Measurements from ENCODE around the gene EGLN1. TPM values are rescaled to one million over a fixed set of nuclear protein-coding genes. Genes with fewer than 3 reads are reported as not detected.

EGLN1 gene
- total RNA-seq, 4 donors from 2014 or later = 17.6 to 65.1 (median 47.4) TPM

GRCh38 chr1:231387770-231388669 is 34.1 kb downstream of the EGLN1 start:
- intact Hi-C loops (cut with DNase I; ENCODE audit: low total_unique reads) = no loop called here

GRCh38 chr1:231386466-231386865 is 35.6 kb downstream of the EGLN1 start:
- Histone ChIP-seq H3K36me3 (no peaks in the 10 kb centered on the region), H3K4me1 (peaks cover 0 to 7% of the 10 kb centered on the region in 2 donors), H3K9me3 (no peaks in the 10 kb centered on the region), H3K27ac (no peak overlapping the region), H3K27me3 (no peaks in the 10 kb centered on the region), H3K4me3 (no peak overlapping the region)
- intact Hi-C loops (cut with DNase I; ENCODE audit: low total_unique reads) = no loop called here
- TF ChIP-seq CTCF (IDR thresholded peaks at IDR 0.05) (no peak), POLR2A (IDR thresholded peaks at IDR 0.05) (no peak)
- no peak for DNase-seq

More at GRCh38 chr1:231387770-231388669, 34.1 kb downstream of the EGLN1 start:
- no peaks in the 10 kb centered on the region for H3K9me3 ChIP-seq
- no peak for DNase-seq
- no peaks in the 10 kb centered on the region for H3K36me3 ChIP-seq
- H3K27ac ChIP-seq = no peak overlapping the region
- peaks cover 0 to 7% of the 10 kb centered on the region in 2 donors for H3K4me1 ChIP-seq
- H3K4me3 ChIP-seq = no peak overlapping the region
- no peaks in the 10 kb centered on the region for H3K27me3 ChIP-seq
- no peak for TF ChIP-seq POLR2A (IDR thresholded peaks at IDR 0.05)
- TF ChIP-seq CTCF (IDR thresholded peaks at IDR 0.05) = no peak

GRCh38 chr1:231385416-231385748 is 36.7 kb downstream of the EGLN1 start:
- no peaks in the 10 kb centered on the region for H3K36me3 ChIP-seq
- H3K4me3 ChIP-seq = no peak overlapping the region
- no peak overlapping the region for H3K27ac ChIP-seq
- intact Hi-C loops (cut with DNase I; ENCODE audit: low total_unique reads) = no loop called here
- TF ChIP-seq CTCF (IDR thresholded peaks at IDR 0.05) (no peak), POLR2A (IDR thresholded peaks at IDR 0.05) (no peak)
- no peaks in the 10 kb centered on the region for H3K27me3 ChIP-seq
- H3K4me1 ChIP-seq = peaks cover 0 to 7% of the 10 kb centered on the region in 2 donors
- no peaks in the 10 kb centered on the region for H3K9me3 ChIP-seq
- no peak for DNase-seq

- Histone ChIP-seq H3K4me3 (no peak overlapping the region), H3K4me1 (peaks cover 0 to 7% of the 10 kb centered on the region in 2 donors)
- intact Hi-C loops (cut with DNase I; ENCODE audit: low total_unique reads) = no loop called here
Measured at GRCh38 chr1:231384696-231385415, 37.2 kb downstream of the EGLN1 start.

More at GRCh38 chr1:231384696-231385415, 37.2 kb downstream of the EGLN1 start:
- Histone ChIP-seq H3K27ac (no peak overlapping the region), H3K36me3 (no peaks in the 10 kb centered on the region), H3K27me3 (no peaks in the 10 kb centered on the region), H3K9me3 (no peaks in the 10 kb centered on the region)
- no peak for DNase-seq
- TF ChIP-seq POLR2A (IDR thresholded peaks at IDR 0.05) (no peak), CTCF (IDR thresholded peaks at IDR 0.05) (no peak)
